GM19455 (cell line): ENCODE results near the gene CCDC102A.
"Not testable (repeated sequence)": the region's sequence is repeated elsewhere in the genome, so short reads cannot be mapped to it uniquely, and the experiment has no call there.

Experiments used
- ATAC-seq: cut with Tn5 transposase; IDR thresholded peaks from one replicate; pipeline ENCODE4 v1.9.1; 2021; ENCODE audit not compliant: unreplicated experiment

CCDC102A gene

DNA sequence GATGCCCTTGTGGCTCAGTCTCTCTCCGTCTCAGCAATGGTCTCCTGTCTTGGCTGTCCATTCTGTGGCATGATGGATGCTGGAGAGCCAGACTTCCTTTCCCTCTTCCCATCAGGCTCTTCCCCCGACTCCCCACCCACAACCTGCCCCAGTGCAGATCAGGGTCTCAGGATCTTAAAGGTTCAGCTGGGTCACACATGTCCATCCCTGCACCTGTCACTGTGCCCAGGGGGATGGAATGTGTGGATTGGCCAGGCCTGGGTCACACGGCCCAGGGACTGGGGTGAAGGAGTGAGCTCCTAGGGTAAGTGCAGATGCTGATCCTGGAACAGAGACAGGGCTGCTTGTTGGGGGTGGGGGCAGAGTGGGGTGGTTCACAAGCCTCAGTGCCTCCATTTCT is 29.1 kb upstream of the CCDC102A start:
- no peak for ATAC-seq

DNA sequence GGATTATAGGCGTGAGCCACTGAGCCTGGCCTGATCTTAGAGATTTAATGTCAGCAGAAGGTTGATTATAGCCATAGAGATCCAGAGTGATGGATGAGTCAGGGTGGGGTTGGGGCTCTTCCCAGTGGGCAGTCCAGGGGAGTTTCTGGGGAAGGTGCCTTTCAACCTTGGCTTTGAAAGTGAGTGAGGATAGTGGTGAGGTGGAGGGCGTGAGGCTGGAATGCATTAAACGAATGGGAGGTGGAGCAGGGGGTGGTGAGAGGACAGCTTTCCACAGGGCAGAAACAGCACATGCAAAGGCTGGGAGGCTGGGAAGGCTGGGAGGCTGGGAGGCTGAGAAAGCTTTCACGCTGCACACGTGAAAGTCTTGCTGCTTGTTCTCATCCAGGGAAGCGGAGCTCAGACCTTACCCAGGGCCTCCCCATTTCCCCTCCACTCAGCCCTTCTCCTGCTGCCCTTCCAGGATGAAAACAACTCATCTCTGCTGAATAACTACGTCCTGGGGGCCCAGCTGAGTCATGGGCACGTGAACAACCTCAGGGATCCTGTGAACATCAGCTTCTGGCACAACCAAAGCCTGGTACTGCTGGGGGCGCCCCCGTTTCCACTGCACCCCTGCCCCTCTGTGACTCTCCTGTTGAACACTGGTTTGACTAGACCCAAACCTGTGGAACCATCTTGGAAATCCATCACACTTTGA is 28.4 kb upstream of the CCDC102A start:
- ATAC-seq, result no peak

GRCh38 chr16:57563761-57564160 is 27.4 kb upstream of the CCDC102A start:
- ATAC-seq, result no peak

DNA sequence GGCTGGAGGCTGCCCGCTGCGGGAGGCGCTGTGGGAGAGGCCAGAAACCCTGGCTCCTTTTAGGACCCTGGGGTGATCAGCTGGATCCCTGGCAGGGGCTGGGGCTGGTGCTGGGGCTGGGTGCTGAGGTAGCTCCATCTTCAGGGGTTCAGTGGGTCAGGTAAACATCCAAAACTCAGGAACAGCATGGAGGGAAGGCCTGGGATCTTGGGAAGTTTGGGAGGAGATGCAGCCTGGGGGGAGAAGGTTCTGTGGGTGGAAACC is 27.0 kb upstream of the CCDC102A start:
- ATAC-seq, result no peak

GRCh38 chr16:57562669-57563486 is 26.5 kb upstream of the CCDC102A start:
- no peak for ATAC-seq

DNA sequence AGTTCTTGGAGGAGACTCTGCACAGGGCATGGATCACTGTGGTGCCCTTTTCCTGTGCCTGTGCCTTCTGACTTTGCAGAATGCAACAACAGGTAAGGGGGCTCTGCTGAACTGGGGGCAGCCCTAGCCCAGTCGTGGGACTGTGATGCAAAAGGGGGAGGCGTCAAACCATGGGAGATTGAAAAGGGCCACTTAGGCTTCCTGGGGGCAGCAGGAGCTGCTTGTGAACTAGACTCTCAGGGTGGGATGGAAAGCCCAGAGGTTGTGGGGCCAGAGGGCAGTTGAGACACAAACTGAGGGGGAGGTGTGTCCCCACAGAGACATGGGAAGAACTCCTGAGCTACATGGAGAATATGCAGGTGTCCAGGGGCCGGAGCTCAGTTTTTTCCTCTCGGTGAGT is 25.7 kb upstream of the CCDC102A start:
- ATAC-seq, result no peak

- no peak for ATAC-seq
These were observed 22.9 kb upstream of the CCDC102A start for GRCh38 chr16:57559072-57559790.

DNA sequence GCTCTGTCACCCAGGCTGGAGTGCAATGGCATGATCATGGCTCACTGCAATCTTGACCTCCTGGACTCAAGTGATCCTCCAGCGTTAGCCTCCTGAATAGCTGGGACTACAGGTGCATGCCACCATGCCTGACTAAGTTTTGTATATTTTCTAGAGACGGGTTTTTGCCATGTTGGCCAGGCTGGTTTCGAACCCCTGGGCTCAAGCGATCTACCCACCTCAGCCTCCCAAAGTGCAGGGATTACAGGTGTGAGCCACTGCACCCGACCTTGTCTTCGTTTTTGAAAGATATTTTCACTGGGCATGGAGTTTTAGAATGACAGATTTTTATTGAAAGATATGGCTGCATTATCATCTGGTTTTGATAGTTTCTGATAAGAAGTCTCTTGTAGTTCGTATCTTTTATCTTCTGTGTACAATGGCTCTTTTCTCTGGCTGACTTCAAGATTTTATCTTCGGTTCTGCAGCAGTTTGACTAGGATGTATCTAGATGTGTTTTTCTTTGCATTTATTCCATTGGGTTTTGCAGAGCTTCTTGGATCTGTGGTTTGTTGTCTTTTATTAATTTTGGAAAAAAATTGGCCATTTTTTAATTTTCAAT is 20.7 kb upstream of the CCDC102A start:
- ATAC-seq, result no peak

DNA sequence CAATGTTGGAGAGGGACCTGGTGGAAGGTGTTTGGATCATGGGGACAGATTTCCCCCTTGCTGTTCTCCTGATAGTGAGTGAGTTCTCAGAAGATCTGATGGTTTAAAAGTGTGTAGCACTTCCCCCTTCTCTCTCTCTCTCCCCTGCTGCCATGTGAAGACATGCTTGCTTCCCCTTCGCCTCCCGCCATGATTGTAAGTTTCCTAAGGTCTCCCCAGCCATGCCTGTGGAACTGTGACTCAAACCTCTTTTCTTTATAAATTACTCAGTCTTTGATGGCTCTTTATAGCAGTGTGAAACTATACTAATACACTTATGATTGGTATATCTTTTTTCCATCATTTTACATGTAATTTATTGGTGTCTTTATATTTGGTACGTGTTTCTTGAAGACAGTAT is 19.5 kb upstream of the CCDC102A start:
- ATAC-seq, result no peak

GRCh38 chr16:57551057-57551456 is 14.7 kb upstream of the CCDC102A start:
- no peak for ATAC-seq

GRCh38 chr16:57549730-57550129 is 13.4 kb upstream of the CCDC102A start:
- no peak for ATAC-seq

GRCh38 chr16:57548408-57548807 is 12.0 kb upstream of the CCDC102A start:
- ATAC-seq, result no peak

- not testable (repeated sequence) for ATAC-seq
These were observed 11.2 kb upstream of the CCDC102A start for GRCh38 chr16:57547524-57547923.

DNA sequence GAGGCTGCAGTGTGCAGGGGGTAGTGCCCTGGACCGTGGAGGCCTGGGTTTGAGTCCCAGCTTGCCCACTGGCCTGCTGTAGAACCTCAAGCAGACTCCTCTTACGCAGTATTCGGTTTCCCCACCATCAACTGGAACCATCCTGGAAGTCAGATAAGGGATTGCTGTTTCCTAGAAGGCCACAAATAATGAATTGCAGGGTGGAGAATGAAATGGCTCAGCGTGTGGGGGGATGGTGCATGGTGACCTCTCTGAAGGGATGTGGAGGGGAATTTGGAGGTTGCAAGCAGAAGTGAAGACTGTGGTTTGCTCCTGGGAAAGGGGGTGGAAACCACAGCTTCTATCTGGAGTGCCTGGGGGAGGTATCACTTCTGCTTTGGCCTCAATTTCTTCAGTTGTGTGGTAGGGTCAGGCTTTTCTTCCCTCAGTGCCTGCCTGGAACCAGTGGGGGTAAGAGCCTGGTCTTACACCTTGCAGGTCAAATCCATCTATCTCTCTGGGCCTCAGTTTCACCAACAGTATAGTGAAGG is 7.8 kb upstream of the CCDC102A start:
- ATAC-seq, result peak; percentile 81

DNA sequence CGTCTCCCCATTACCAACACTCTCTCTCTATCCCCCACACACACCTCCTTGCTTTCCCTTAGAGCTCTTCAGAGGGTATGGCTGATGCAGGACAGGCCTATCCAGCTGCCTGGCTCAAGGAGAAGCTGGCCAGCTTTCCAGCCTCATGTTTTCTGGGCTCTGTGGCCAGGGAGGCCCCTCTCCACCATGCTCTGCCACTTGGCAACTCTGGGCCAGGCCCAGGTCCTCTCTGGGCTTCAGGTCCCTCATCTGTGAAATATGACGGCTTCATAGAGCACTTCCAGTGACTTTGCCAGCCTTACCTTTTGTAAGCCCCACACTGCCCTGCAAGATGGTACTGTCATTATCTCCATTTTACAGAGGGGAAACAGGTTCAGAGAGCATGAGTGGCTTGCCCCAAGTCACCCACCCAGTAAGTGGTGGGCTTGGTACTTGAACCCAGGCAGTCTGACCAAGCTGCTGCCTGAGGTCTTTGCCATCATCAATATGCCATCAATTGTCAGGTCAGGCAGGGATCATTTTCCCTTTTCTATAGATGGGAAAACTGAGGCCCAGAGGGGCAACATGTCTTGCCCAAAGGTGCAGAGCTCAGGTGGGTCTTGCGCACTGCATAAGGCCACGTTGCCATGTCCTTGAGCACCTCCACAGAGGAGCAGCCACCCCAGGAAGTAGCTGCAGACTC is 5.5 kb upstream of the CCDC102A start:
- no peak for ATAC-seq

DNA sequence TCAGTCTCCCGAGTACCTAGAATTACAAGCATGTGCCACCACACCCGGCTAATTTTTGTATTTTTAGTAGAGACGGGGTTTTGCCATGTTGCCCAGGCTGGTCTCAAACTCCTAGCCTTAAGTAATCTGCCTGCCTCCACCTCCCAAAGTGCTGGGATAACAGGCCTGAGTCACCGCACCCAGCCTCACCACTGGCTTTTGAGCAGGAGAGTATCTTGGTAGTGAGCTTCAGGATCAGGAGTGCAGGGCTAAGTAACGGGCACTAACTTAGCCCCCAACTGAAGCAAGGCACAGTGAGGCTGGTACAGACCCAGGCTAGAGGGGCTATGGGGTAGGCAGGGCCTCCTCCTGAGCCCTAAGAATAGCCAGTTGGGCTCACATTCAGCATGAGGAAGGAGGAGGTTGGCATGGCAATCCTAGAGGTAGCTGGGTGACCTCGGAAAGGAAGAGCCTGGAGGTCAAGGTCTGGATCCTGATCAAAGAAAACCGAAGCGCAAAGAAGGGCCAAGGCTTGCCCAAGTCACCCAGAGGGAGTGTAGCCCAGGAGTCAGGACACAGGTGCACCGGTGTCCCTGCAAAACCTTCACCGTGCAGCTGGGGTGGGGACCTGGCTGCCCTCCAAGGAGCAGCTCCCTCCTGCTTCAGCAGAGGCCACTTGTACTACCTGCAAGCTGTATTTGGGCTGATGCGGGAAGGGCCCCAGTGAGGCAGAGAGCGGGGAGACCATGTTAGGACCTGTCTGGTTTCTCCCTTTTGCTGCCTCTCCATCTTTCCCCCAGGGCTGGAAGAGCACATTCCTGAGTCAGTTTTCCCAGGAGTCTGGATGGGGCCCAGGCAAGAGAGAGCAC is 4.8 kb upstream of the CCDC102A start:
- no peak for ATAC-seq

DNA sequence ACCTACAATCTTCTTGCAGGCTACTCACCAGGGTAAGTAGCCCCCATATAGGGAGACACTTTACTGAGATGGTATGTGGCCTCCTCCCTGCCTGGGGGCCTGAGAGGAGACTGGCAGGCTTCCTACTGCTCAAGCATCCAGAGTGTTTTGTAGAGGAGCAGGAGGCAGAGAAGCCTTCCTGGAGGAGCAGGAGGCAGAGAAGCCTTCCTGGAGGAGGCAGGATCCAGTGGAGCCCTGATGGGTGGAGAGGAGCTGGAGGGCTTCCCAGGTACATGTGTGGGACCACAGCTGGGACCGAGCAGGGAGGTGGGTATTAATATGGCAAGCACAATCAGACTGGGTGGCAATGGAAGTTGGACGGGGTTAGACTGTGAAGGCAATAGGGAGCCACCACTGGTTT is 4.0 kb upstream of the CCDC102A start:
- no peak for ATAC-seq

GRCh38 chr16:57539072-57539796 is 2.9 kb upstream of the CCDC102A start:
- peak; percentile 33 for ATAC-seq

GRCh38 chr16:57538235-57538721 is 1.9 kb upstream of the CCDC102A start:
- no peak for ATAC-seq
